Fibroblast of skin of left biceps (primary cell): ENCODE data around the gene OR4D1.
"Not testable (repeated sequence)": the region's sequence is repeated elsewhere in the genome, so short reads cannot be mapped to it uniquely, and the experiment has no call there.

Experiments used
- DNase-seq, 2 experiments: peaks; one replicate each; pipeline ENCODE4 v3.0.0-alpha.2; 2013; ENCODE audit warnings: low read depth in 2 of 2

OR4D1 gene

DNA sequence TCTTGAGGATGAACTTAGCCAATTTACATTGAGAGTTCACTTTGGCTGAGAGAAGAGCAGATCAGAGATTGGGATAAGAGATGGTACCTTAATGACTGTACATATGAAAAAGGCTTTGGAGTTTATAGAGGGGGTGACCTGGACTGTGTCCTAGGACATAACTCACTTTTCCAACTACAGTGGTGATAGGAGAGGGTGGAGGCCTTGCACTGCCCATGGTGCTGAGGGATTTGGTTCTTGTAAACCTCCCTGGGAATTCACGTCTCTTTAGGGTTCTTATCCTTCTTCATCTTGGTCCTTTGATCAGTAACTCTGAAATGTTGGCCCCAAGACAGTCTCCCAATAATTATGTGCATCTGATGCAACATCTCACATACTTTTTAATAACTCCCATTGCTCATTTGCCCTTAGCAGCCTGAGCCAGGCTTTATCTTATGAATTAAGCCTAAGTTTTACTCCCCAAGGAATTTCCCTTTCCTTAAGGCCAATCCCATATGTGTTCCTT lies at the start of gene OR4D1:
Gene OR4D1, plus strand, starts transcription at position 455 of the 505 bp plus-strand sequence. CDS start 6,770 bp downstream, outside the sequence.
- no peak for DNase-seq

DNA sequence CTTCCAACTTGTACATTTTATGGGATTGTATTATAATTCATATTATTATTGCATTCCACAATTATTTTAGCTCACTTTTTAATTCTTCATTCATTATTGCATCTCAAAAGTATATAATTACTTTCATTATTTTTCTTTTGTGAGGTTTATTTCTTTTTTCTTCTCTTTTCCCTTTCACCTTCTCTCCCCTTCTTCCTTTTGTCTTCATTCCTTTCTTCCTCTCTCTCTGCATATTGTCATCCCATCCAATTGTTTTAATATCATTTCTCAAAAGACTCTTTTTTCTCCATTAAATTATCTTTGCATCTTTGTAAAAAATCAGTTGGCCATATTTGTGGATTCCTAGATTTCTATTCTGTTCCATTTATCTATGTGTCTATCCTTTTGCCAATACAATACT lies 47.7 kb upstream of the OR4D1 start:
- no peak for DNase-seq

GRCh38 chr17:58101898-58102297 lies 46.3 kb upstream of the OR4D1 start:
- DNase-seq, result not testable (repeated sequence)

- no peak for DNase-seq
Observed at GRCh38 chr17:58105093-58105492, 43.1 kb upstream of the OR4D1 start.

DNA sequence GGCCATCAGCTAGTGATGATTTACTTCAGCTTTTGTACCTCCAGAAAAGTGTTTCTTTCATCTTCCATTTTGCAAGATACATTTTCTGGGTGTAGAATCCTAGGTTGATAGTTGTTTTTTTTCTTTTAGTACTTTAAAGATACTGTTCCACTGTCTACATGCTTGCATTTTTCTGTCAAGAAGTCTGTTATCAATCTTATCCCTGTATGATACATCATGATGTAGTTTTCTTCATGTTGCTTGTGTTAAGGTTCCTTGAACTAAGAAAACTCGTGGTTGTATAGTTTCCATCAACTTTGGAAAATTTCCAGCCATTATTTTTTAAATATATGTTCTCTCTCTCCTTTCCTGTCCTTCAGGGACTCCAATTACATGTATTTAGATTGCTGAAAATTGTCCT lies 40.9 kb upstream of the OR4D1 start:
- no peak for DNase-seq

GRCh38 chr17:58109197-58109596 lies 39.0 kb upstream of the OR4D1 start:
- no peak for DNase-seq

DNA sequence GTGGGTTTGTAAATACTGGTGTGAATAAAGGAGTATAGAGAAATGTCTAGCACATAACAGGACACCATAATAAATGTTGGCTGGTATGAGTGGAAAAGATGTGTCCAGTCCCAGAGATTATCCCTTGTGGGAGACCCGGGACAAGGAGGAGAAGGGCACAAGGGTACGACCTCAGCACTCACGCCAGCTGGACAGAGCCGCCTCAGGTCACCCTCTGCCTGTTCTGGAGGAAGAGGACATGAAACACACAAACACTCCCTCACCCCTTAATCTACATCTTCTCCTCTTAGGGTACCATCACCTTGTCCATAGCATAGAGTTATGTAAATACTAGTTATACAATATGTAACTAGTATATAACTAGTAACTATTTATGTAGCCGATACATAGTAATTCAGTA lies 38.2 kb upstream of the OR4D1 start:
- DNase-seq, result no peak

DNA sequence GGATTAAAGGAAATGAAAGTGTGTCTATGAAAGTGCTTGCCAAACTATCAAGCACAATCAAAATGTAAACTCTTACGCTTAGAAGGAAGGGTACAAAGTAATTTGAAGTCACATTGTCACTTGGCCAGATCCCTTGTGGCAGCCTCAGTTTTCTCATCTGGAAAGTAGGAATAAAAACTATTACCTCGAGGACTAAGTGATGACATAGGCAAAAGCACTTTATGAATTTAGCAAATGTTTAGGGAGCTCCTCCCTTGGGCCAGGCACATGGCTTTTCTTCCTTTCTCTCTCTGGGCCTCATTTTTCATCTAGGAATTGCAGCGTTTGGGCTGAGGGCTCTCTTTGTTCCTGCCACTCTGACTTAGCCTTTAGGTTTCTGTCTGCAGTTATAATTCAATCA lies 36.5 kb upstream of the OR4D1 start:
- no peak for DNase-seq

DNA sequence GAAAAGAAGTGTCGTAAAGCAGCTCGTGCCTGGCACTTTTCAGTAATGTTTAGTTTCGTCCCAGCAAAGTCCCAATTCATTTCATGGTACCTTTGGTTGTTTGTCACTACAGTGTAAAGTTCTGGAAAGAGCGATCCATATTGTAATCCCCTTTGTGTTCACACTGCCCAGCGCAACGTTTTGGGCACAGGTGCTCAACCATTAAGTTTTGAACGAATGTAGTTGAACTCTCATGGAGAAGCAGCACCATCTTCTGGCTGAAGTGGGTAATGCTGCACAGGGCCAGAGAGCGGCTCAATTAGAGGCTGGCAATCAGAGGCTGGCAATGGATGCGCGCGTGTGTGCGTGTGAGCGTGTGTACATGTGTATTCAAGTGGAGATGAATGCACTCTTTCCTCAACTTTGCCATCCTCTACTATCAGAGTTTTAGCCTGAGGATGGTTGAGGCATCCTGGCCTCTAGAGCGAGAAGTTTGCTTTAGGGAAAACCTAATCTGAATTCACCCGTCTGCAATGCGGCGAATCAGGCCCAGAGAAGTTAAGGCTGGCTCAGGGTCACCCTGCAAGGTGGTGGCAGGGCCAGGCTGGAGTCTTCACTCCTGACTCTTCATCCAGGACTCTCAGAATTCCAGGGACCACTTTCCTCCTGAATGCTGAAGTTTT lies 35.1 kb upstream of the OR4D1 start:
- DNase-seq, result peak; percentile 18 to 21

GRCh38 chr17:58113947-58114346 lies 34.2 kb upstream of the OR4D1 start:
- no peak for DNase-seq

GRCh38 chr17:58117382-58117781 lies 30.8 kb upstream of the OR4D1 start:
- DNase-seq, result no peak

DNA sequence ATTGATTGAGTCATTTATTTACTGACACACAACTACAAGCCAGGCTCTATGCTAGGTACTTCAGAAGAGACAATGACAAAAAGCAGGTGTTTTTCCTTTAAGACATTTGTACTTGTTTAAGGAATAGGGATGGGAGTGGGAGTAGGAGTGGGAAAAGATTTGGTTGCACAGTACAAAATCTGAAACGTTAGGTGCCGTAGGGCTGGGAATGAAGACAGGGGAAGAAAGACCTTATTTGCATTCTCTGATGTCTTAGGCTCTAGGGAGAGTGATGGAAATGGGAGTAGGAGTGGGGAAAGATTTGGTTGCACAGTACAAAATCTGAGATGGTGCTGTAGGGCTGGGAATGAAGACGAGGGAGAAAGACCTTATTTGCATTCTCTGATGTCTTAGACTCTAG lies 28.7 kb upstream of the OR4D1 start:
- DNase-seq, result no peak

- peak; percentile 9 to 10 for DNase-seq
Observed at GRCh38 chr17:58120195-58120822, 27.9 kb upstream of the OR4D1 start.

DNA sequence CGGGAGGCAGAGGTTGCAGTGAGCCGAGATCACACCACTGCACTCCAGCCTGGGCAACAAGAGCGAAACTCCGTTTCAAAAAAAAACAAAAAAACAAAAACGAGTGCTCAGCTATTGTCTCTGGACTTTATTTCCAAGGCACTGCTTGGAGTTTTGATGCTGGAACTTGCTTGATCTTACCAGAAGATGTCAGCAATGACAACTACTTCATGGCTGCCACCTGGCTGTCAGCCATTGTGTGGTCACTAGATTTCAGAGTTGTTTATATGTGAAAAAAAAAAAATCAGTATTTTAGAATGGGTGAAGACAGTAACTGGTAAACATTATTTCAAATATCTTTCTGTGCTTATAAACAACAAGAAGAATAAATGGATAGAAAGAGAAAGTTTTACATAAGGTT lies 26.3 kb upstream of the OR4D1 start:
- DNase-seq, result peak in 1 of 2 experiments; percentile 1

GRCh38 chr17:58127846-58128245 lies 20.3 kb upstream of the OR4D1 start:
- DNase-seq, result no peak

DNA sequence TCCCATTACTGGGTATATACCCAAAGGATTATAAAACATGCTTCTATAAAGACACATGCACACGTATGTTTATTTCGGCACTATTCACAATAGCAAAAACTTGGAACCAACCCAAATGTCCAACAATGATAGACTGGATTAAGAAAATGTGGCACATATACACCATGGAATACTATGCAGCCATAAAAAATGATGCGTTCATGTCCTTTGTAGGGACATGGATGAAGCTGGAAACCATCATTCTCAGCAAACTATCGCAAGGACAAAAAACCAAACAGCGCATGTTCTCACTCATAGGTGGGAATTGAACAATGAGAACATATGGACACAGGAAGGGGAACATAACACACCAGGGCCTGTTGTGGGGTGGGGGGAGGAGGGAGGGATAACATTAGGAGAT lies 15.5 kb upstream of the OR4D1 start:
- not testable (repeated sequence) for DNase-seq

DNA sequence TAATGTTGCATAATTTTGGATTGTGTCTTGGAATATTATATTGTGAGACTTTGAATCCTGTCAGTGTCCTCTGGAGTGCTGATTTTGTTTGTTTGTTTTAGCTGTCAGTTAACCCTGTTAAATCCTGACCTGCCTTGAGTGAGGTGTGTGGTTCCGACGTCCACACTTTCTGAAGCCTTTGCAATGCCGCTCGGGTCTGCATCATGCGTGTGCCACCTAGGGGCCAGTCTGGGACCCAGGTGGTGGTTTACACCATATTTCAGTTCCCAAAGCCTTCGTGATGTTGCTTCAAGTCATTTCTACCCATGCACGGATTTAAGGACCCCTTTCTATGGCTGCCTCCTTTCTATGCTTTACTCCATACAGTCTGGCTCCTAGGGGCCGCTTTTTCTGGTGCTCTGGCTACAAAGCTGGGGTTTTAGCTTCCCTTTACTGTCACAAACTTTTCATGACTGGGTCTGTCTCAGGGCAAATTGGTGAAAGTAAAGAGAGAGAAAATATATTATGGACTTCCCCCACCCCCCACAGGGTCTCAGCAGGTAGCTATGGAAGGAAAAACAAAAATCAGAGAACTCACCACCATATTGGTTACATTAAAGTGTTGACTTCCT lies 11.4 kb upstream of the OR4D1 start:
- no peak for DNase-seq

GRCh38 chr17:58141505-58141904 lies 6.7 kb upstream of the OR4D1 start:
- DNase-seq, result no peak

DNA sequence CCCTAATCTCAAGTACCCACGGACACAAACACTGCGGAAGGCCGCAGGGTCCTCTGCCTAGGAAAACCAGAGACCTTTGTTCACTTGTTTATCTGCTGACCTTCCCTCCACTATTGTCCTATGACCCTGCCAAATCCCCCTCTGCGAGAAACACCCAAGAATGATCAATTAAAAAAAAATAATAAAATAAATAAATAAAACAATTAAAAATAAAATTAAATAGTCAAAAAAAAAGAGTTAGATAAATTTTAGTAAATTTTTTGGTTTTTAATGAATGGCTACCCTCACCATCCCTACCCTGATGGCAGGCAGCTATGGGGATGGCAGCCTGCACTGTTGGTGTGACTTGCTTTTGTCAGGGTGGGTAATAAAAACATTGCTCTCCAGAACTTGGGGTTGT lies 4.8 kb upstream of the OR4D1 start:
- not testable (repeated sequence) for DNase-seq

- DNase-seq, result no peak
Observed at GRCh38 chr17:58144801-58145200, 3.4 kb upstream of the OR4D1 start.

GRCh38 chr17:58148609-58149008 lies 425 bp downstream of the OR4D1 start:
- DNase-seq, result no peak

- DNase-seq, result no peak
Observed at GRCh38 chr17:58150394-58150793, 2.2 kb downstream of the OR4D1 start.

DNA sequence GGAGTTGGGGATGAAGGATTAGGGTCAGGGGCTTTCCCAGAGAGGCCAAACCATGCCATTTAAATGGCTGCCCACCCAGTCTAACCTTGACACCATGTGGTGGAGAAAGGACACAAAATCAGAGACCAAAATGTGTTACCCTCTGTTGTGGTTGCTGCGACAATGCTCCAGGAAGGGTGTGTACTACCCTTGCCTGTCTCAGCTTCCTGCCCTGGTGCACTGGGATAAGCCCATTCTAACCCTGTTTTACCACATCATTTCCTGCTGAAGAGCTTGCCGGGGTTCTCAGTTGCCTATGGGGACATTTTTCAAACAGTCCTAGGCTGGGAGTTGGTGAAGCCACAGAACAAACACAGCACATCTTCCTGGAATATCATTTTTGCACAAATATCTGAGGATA lies 4.9 kb downstream of the OR4D1 start:
- no peak for DNase-seq
